PC-9 (cell line): ENCODE measurements around the gene OIP5. TPM values are rescaled to one million over a fixed set of nuclear protein-coding genes. Genes with fewer than 3 reads are reported as not detected.
"Not testable (repeated sequence)": the region's sequence is repeated elsewhere in the genome, so short reads cannot be mapped to it uniquely, and the experiment has no call there.

Experiments
- BruUV-seq: library from RNA; stranded (reverse); fragments of 400-500 nt; replicated peaks from 2 replicates; lab custom pipeline; 2021; lab: Mats Ljungman, UMichigan
- CTCF ChIA-PET: fragments of 300-600 bp; sonication (Branson Sonifier 250); formaldehyde crosslinking; loops from one replicate; lab custom pipeline; 2022; ENCODE audit warnings: antibody characterized with exemption; lab: Charles Lee
- POLR2A ChIA-PET: fragments of 300-600 bp; sonication (Branson Sonifier 250); formaldehyde crosslinking; loops from one replicate; lab custom pipeline; 2022; ENCODE audit warnings: antibody characterized with exemption; ENCODE audit not compliant: unreplicated experiment; lab: Charles Lee
- DNase-seq, 2 experiments: peaks; one replicate each; pipeline versions ENCODE4 v3.0.0 to v3.0.0-alpha.2; 2015 to 2022; ENCODE audit warnings: mixed read lengths in 1 of 2
- H2AFZ ChIP-seq: fragments of 200-600 bp; sonication (generic); 2 replicates; pipeline ENCODE4 v1.8.1; 2017; ENCODE audit warnings: antibody characterized with exemption
- H3F3A ChIP-seq: fragments of 200-600 bp; sonication (generic); 2 replicates; pipeline ENCODE4 v1.8.1; 2017; ENCODE audit warnings: antibody characterized with exemption, mild to moderate bottlenecking, low read depth; ENCODE audit not compliant: insufficient read depth
- H3K27ac ChIP-seq: fragments of 200-600 bp; sonication (generic); 2 replicates; pipeline ENCODE4 v1.6.1; 2016; ENCODE audit warnings: mixed run types
- H3K27me3 ChIP-seq: fragments of 200-600 bp; sonication (generic); 2 replicates; pipeline ENCODE4 v1.6.1; 2016; ENCODE audit warnings: low read depth, mixed run types; ENCODE audit not compliant: insufficient read depth
- H3K36me3 ChIP-seq: fragments of 200-600 bp; sonication (generic); 2 replicates; pipeline ENCODE4 v1.6.1; 2016; ENCODE audit warnings: low read depth, mixed run types
- H3K4me1 ChIP-seq: fragments of 200-600 bp; sonication (generic); replicated peaks from 2 replicates; pipeline ENCODE4 v1.6.1; 2016; ENCODE audit warnings: mixed run types; ENCODE audit not compliant: insufficient read depth
- H3K4me2 ChIP-seq: fragments of 200-600 bp; sonication (generic); 2 replicates; pipeline ENCODE4 v1.6.1; 2017; ENCODE audit warnings: mixed run types
- H3K4me3 ChIP-seq: fragments of 200-600 bp; sonication (generic); 2 replicates; pipeline ENCODE4 v1.6.1; 2016; ENCODE audit warnings: mixed run types
- H3K79me2 ChIP-seq: fragments of 200-600 bp; sonication (generic); 2 replicates; pipeline ENCODE4 v1.6.1; 2017; ENCODE audit warnings: low read depth, mixed run types
- H3K9me2 ChIP-seq: fragments of 200-600 bp; sonication (generic); 2 replicates; pipeline ENCODE4 v1.8.1; 2017; ENCODE audit warnings: mild to moderate bottlenecking; ENCODE audit not compliant: insufficient read depth
- H3K9me3 ChIP-seq: fragments of 200-600 bp; sonication (generic); 2 replicates; pipeline ENCODE4 v1.8.1; 2016; ENCODE audit warnings: low read depth; ENCODE audit not compliant: insufficient read depth
- H4K20me1 ChIP-seq: fragments of 200-600 bp; sonication (generic); 2 replicates; pipeline ENCODE4 v1.8.1; 2017; ENCODE audit not compliant: insufficient read depth
- EZH2 ChIP-seq: fragments of 200-600 bp; sonication (generic); IDR thresholded peaks from 2 replicates; pipeline ENCODE4 v1.8.0; 2017; ENCODE audit warnings: antibody characterized with exemption, low read depth
- intact Hi-C: fragments of 100-400 bp; cut with micrococcal nuclease; formaldehyde crosslinking; loops from one replicate; pipeline ENCODE4 v1.10.0; 2022; ENCODE audit not compliant: unreplicated experiment
- total RNA-seq: library from RNA; stranded (reverse); gene quantifications from 2 replicates; pipeline ENCODE4 v1.2.3, GENCODE V29; 2021
- TF ChIP-seq, protein P1 (sequence below): fragments of 200-600 bp; sonication (generic); conservative IDR thresholded peaks from 2 replicates; pipeline ENCODE4 v1.6.1; 2017; ENCODE audit warnings: mixed run types, antibody characterized with exemption, mild to moderate bottlenecking, moderate library complexity

OIP5 gene
- total RNA-seq, 1 experiment from 2014 or later, result 25.4 TPM

DNA sequence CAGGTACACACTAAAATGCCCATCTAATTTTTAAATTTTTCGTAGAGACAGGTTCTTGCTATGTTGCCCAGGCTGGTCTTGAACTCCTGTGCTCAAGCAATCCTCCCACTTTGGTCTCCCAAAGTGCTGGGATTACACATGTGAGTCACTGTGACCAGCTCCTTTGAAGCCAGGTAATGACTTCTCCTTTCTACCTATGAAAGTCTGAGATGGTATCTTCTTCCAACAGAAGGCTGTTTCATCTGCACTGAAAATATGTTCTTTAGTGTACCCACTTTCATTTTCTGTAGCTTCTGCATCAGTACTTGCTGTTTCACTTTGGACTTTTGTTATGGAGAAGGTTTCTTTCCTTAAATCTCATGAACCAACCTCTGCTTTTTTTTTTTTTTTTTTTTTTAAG is 8.8 kb downstream of the OIP5 start:
- H3K9me3 ChIP-seq, result no peaks in the 10 kb centered on the region
- no peaks in the 10 kb centered on the region for H3K36me3 ChIP-seq
- POLR2A ChIA-PET, result no interaction called here
- H4K20me1 ChIP-seq, result no peaks in the 10 kb centered on the region
- no peaks in the 10 kb centered on the region for H3K9me2 ChIP-seq
- H3F3A ChIP-seq, result no peaks in the 10 kb centered on the region
- no peak overlapping the region for H3K4me2 ChIP-seq
- CTCF ChIA-PET, result interaction anchor here (0.6 to 0.7 kb wide), 2 partner anchors 75 to 348 kb away, joined by 3 to 5 read pairs; no protein-coding TSS in a partner anchor
- no peak overlapping the region for H3K27ac ChIP-seq
- DNase-seq, result no peak
- no peak overlapping the region for H2AFZ ChIP-seq
- H3K27me3 ChIP-seq, result no peaks in the 10 kb centered on the region
- TF ChIP-seq, protein P1, sequence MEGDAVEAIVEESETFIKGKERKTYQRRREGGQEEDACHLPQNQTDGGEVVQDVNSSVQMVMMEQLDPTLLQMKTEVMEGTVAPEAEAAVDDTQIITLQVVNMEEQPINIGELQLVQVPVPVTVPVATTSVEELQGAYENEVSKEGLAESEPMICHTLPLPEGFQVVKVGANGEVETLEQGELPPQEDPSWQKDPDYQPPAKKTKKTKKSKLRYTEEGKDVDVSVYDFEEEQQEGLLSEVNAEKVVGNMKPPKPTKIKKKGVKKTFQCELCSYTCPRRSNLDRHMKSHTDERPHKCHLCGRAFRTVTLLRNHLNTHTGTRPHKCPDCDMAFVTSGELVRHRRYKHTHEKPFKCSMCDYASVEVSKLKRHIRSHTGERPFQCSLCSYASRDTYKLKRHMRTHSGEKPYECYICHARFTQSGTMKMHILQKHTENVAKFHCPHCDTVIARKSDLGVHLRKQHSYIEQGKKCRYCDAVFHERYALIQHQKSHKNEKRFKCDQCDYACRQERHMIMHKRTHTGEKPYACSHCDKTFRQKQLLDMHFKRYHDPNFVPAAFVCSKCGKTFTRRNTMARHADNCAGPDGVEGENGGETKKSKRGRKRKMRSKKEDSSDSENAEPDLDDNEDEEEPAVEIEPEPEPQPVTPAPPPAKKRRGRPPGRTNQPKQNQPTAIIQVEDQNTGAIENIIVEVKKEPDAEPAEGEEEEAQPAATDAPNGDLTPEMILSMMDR, result no peak
- no peak for TF ChIP-seq EZH2
- intact Hi-C loops, result no loop called here
- H3K4me1 ChIP-seq, result no peaks in the 10 kb centered on the region
- no peaks in the 10 kb centered on the region for H3K79me2 ChIP-seq
- BruUV-seq, result no TSS peak
- H3K4me3 ChIP-seq, result no peak overlapping the region

DNA sequence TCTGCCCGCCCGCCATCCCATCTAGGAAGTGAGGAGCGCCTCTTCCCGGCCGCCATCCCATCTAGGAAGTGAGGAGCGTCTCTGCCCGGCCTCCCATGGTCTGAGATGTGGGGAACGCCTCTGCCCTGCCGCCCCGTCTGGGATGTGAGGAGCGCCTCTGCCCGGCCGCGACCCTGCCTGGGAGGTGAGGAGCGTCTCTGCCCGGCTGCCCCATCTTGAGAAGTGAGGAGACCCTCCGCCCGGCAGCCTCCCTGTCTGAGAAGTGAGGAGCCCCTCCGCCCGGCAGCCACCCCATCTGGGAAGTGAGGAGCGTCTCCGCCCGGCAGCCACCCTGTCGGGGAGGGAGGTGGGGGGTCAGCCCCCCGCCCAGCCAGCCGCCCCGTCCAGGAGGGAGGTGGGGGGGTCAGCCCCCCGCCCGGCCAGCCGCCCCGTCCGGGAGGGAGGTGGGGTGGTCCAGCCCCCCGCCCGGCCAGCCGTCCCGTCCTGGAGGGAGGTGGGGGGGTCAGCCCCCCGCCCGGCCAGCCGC is 11.5 kb downstream of the OIP5 start:
- H3K9me3 ChIP-seq, H3K4me1 ChIP-seq, H3K36me3 ChIP-seq, H3K4me2 ChIP-seq, H3F3A ChIP-seq, H4K20me1 ChIP-seq, POLR2A ChIA-PET, H3K79me2 ChIP-seq, H3K27me3 ChIP-seq, CTCF ChIA-PET, intact Hi-C loops, DNase-seq, BruUV-seq, H3K4me3 ChIP-seq, H2AFZ ChIP-seq, H3K9me2 ChIP-seq, H3K27ac ChIP-seq: not testable (repeated sequence)

DNA sequence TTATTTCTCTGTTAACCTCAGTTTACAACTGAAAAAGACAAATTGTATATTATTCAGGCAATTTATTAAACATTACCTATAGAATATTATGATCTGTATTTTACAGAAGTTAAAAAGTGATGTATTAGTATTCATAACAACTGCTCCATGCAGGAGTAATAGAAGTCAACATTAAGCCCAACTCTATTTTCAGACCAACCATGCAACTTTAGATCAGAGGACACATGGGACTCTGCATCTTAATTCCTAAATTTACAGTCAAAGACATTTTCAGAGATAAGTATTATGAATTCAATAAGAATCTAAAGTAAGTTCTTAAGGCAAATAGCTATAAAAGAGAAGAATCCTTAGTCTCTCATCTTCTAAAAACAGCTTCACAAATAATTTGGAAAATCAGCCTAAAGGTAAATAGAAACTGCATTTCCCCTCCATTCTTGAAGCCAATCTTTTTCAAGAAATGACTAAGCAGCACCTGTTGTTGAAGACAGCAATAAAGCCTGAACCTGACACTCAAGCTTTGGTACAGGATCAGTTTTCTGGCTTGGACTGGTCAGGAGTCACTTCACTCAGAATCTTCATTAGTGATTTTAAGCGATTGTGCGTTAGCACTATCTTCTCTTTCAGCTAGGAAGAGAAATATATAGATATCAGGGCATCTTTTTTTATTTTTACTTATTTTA is 23.0 kb downstream of the OIP5 start:
- Histone ChIP-seq H3F3A (no peaks in the 10 kb centered on the region), H3K4me1 (no peaks in the 10 kb centered on the region), H3K27ac (no peak overlapping the region), H4K20me1 (no peaks in the 10 kb centered on the region), H3K27me3 (no peaks in the 10 kb centered on the region), H3K4me2 (no peak overlapping the region), H3K79me2 (no peaks in the 10 kb centered on the region), H3K9me2 (no peaks in the 10 kb centered on the region), H3K9me3 (no peaks in the 10 kb centered on the region), H3K4me3 (no peak overlapping the region), H2AFZ (no peak overlapping the region), H3K36me3 (no peaks in the 10 kb centered on the region)
- ChIA-PET POLR2A (no interaction called here), CTCF (no interaction called here)
- no TSS peak for BruUV-seq
- no peak for DNase-seq
- TF ChIP-seq EZH2, result no peak
- TF ChIP-seq, protein P1, result no peak
- intact Hi-C loops, result no loop called here
